ENCODE data around the gene ATP2A2. TPM values are rescaled to one million over a fixed set of nuclear protein-coding genes. Genes with fewer than 3 reads are reported as not detected.

ATP2A2 gene
- polyA plus RNA-seq, result 626 and 758 TPM in 2 replicates

GRCh38 chr12:110280779-110281548 lies at the start of gene ATP2A2:
Gene ATP2A2, plus strand, starts transcription at chr12:110281247. Its CDS starts 543 bp downstream, at chr12:110281790.

Other genes starting within 250 kb of the ATP2A2 start
- gene C12orf76, start 232.7 kb upstream of the ATP2A2 start, polyA plus RNA-seq, result 170 and 199 TPM in 2 replicates
- gene IFT81, start 156.9 kb upstream of the ATP2A2 start, polyA plus RNA-seq, result 13.4 and 20.6 TPM in 2 replicates
- gene ANAPC7, start 122.5 kb downstream of the ATP2A2 start, polyA plus RNA-seq, result 48.7 and 54.4 TPM in 2 replicates
- gene ARPC3, start 169.1 kb downstream of the ATP2A2 start, polyA plus RNA-seq, result 480 and 540 TPM in 2 replicates
- 37.9 and 52.5 TPM in 2 replicates for gene GPN3, start 187.0 kb downstream of the ATP2A2 start, polyA plus RNA-seq
- gene FAM216A, start 187.6 kb downstream of the ATP2A2 start, polyA plus RNA-seq, result 69.0 and 70.7 TPM in 2 replicates
- gene VPS29, start 220.9 kb downstream of the ATP2A2 start, polyA plus RNA-seq, result 561 and 578 TPM in 2 replicates
- not detected in 2 replicates for gene RAD9B, start 221.1 kb downstream of the ATP2A2 start, polyA plus RNA-seq

Measured in Purkinje cell (primary cell).